HG02938 (cell line): ENCODE measurements around the gene EML2.
"Not testable (repeated sequence)": the region's sequence is repeated elsewhere in the genome, so short reads cannot be mapped to it uniquely, and the experiment has no call there.

Experiments used
- ATAC-seq: cut with Tn5 transposase; IDR thresholded peaks from one replicate; pipeline ENCODE4 v1.9.1; 2021; ENCODE audit warnings: mild to moderate bottlenecking, moderate library complexity; ENCODE audit not compliant: unreplicated experiment

Gene EML2

DNA sequence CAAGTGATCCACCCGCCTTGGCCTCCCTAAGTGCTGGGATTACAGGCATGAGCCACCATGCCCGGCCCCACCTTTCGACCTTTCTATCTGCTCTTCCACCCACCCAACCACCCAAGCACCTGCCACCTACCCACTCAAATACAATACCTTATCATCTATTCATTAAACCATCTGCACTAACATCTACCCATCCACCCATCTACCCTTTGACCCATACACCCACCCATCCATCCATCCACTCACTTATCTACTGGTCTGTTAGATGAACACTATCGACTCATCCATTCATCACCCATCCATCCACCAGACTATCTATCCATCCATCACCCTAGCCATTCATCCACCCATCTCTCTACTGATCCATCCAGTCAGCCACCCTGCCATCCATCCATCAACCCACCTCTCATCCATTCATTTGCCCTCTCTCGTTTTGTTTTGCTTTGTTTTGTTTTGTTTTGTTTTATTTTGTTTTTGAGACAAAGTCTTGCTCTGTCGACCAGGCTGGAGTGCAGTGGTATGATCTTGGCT lies 17.2 kb downstream of the EML2 start:
- no peak for ATAC-seq

DNA sequence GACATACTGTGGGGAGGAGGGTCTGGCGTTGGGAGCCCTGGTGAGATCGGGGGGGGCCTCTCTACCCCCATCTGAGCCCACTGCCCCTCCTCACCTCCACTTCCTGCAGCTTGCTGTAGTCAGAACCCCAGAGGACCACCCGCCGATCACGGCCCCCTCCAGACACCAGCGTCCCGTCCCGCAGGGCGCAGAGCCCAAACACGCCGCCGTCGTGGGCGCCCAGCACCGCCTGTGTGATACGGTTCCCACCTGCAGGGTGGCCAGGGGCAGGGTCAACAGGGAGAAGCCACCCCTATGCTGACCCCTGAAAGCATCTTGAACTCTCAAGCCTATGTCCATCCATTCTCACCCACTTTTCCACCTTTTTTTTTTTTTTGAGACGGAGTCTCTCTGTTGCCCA lies 17.8 kb downstream of the EML2 start:
- ATAC-seq = no peak

DNA sequence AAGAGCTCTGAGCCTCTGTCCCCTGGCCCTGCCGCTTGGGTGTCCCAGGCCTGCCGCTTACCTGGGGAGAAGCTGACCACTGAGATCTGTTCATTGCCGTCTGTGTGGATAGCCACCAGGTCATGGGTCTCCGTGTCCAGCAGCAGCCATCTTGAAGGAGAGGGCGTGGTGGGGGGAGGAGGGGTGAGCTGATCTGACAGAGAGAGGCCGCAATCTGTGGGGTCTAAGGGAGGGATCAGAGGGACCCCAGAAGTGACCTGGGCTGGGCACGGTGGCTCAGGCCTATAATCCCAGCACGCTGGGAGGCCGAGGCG lies 22.5 kb downstream of the EML2 start:
- no peak for ATAC-seq

DNA sequence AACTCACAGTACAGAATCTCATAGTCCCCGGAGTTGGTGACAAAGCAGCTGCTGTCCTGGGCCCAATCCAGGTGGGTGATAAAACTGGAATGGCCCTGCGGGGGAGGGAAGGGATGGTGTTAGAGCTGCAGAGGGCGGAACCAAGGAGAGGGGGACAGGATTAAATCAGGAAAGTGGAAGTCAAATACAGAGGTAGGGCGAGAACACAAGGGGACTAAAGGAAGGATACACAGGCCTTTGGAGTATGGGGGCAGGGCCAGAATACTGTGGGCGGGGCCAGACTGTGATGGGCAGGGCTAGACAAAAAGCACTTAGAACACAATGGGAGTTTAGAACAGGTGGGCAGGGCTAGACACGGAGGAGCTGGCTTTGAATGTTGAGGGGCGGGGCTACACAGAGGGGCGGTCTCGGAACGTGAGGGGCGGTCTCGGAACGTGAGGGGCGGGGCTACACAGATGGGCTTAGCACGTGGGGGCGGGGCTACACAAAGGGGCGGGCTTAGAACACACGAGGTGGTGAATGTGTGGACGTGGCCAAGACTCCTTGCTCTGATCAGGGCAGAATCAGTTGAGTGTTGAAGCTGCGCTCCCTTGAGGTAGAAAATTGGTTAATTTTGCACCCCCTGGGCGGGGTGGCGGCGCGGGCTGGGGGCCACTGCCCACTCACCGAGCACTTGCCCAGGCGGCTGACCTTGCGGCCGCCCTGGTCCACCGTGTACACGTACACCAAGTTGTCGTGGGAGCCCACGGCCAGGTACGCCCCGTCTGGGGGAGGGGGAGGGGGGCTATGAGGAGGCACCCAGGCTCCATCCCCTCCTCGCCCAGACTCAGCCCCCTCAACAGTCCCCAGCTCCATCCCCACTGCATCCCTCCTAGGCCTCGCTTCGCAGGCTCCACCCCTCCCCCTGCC lies 23.1 kb downstream of the EML2 start:
- no peak for ATAC-seq

DNA sequence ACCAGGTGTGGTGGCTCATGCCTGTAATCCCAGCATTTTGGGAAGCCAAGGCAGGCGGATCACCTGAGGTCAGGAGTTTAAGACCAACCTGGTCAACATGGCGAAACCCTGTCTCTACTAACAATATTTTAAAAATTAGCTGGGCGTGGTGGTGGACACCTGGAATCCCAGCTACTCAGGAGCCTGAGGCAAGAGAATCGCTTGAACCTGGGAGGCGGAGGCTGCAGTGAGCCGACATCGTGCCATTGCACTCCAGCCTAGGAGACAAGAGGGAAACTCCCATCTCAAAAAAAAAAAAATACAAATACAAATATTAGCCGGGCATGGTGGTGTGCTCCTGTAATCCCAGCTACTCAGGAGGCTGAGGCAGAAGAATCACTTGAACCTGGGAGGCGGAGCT lies 24.1 kb downstream of the EML2 start:
- ATAC-seq = not testable (repeated sequence)

DNA sequence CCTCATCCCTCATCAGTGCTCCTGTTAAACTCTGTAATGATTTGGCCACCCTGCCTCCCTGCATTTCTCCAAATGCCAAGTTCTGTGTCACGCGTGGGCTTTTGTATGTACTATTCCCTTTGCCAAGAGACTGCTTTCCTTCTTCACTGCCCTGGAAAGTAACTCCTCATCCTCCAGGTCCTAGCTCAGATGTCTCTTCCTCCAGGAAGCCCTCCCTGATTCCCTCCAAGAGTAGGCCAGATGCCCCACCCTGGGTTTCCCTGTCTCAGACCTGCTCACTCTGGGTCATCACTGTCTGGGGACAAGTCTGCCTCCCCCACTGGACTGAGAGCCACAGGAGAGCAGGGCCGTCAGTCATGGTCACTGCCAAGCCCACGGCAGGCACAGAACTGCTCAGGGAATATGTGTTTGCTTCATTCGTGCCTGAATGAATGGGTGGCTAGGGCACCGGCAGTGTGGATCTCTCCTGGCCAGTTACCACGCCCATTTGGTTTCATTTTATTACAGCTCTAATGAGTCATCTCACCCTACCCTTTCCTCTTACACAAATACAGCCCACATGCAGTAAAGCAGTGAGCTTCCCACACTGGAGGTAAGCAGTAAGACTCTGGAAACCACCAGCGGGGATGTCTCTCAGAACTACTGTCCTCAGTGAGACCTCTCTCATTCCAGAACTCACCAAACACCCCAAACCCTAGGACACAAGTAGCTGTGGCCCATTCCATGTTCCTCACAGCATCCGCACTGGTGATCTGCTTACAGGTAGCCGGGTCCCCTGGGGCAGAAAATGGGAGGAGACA lies 25.1 kb downstream of the EML2 start:
- no peak for ATAC-seq

DNA sequence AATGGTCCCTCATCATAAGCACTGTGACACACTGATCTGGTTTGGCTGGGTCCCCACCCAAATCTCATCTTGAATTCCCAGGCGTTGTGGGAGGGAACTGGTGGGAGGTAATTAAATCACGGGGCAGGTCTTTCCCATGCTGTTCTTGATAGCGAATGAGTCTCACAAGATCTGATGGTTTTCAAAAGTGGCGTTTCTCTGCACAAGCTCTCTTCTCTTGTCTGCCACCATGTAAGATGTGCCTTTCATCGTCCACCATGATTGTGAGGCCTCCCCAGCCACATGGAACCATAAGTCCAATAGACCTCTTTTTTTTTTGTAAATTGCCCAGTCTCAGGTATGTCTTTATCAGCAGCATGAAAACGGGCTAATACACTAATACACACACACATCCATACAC lies 30.2 kb downstream of the EML2 start:
- no peak for ATAC-seq

DNA sequence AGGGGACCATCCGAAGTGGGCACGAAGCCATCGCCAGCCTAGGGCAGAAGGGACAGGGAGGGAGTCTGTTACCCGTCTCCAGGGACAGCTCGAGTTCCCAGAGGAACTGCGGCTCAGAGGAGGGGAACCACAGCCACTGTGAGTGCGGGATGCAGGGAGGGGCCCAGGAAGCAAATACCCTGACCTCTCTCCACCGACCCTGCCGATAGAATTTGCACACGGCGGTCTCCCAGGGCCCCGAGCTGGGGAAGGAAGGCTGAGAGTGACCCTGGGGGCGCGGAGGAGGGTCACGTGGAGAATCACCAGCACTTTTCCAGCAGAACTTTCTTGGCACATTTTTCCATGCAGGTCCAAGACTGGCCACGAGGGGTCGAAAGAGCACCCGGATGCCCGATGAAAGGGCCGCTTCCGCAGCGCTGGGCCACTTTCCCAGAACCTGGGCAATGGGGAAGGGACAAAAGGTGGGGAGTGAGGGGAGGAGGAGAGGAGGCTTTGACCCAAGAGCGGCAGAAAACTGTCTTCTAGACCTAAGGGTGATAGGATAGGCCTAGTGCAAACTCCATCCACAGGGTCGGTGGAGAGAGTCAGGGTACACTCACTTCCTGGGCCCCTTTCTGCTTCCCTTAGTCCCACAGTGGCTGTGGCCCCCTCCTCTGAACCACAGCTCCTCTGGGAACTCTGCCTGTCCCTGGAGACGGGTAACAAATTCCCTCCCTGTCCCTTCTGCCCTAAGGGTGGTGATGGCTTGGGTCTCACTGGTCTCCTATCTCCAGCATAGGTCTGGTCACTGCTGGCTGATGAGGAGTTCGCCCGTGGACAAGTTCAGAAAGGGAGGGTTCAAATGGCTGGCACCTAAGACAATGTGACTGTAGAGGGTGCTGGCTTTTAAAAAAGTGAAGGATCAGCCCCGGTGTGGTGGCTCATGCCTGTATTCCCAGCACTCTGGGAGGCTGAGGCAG lies 31.8 kb downstream of the EML2 start:
- ATAC-seq = no peak

DNA sequence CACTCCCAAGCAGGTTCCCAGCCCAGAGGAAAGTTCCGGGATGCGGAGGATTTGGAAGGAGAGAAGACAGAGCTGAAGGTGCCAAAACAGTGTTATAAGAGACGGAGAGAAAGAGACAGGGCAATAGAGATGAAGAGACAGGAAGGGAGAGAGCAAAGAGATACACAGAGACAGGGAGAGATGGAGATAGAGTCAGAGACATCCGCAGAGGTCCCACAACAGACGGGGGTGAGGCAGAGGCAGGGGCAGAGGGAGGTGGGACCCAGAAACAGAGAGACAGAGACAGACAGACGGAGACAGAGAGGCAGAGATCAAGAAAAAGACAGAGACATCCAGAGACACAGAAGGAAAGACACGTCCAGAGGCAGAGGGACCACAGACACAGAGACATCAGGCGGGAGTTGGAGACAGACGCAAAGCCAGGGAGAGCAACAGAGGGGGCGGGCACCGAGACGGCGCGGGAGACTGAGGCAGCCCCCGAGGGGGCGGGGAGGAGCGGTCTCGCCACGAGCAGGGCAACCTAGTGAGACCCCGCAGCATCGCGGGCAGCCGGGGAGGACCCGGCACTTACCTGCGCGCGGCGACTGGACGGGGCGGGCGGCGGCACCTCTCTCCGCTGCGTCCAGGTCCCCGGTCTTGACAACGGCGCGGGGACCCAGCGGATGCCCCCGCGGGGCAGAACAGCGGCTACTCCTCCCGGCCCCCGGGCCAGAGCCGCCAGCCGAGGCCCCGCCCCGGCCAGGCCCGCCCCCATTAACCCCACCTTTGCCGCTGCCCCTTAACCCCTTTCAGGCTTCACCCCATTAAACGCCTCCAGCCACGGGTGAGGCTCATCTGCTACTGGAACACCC lies 37.4 kb downstream of the EML2 start, which contains the start of gene GPR4:
Gene GPR4, minus strand, starts transcription at position 689 of the 851 bp plus-strand sequence. CDS start 10,346 bp downstream, outside the sequence.
- no peak for ATAC-seq

DNA sequence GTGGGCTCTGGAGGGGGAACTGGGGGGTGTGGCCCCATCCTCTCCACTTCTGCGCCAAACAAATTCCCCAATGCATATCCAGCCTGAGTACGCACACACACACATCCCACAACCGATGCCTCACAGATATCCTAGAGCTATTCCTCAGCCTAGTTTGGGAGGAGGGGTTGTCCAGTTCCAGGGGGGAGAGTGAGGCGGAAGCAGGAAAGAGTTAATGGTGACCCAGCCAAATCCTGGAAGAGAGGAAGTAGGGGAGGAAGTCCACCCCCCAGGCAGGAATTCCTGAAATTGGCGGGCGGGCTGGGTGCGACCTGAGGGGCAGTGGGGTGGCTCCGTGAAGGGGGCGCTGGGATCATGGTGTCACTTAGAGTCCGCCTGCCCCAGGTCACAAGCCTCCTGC lies 38.1 kb downstream of the EML2 start:
- ATAC-seq = no peak

DNA sequence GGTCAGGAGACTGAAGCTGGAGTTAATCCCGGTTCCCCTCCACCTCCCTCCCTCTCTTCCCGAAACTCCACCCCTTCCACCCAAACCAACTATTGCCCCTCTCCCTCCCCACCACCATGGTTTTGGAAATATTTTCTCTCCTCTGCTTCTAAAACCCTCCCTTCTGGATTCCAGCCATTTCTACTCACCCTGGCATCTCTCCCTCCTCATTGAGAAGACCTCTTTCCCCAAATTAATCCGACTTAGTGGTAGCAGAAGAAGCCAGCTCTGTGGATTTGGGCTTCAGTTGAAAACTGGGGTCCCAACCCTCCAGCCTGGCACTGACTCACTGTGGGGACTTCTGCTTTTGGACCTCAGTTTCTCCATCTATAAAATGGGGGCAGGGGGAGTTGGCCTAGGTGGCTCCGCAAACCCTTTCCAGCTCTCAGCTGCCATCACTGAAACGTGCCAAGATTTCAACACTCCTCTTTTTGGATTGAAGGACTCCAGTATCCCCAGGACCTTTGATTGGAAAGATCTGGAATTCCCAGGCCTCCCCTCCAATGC lies 38.8 kb downstream of the EML2 start:
- ATAC-seq = no peak

DNA sequence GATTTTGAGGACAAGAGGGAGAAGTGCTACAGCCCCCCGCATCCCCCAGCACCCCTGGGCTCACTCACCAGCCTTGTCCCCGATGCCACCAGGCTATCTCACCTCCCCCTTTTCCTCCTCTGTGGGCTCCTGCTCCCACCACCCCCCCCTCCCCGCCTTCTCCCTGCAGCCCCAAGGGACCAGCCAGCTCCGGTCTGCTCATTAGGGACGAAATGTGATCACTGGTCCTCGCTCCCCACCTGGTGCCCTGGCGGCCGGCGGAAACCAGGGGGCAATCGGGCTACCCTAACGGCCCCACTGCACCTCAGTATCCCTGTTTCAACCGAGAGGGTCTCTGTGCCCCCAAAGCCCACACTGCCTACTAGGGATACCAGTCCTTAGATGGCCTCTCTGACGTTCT lies 39.9 kb downstream of the EML2 start:
- ATAC-seq = no peak

DNA sequence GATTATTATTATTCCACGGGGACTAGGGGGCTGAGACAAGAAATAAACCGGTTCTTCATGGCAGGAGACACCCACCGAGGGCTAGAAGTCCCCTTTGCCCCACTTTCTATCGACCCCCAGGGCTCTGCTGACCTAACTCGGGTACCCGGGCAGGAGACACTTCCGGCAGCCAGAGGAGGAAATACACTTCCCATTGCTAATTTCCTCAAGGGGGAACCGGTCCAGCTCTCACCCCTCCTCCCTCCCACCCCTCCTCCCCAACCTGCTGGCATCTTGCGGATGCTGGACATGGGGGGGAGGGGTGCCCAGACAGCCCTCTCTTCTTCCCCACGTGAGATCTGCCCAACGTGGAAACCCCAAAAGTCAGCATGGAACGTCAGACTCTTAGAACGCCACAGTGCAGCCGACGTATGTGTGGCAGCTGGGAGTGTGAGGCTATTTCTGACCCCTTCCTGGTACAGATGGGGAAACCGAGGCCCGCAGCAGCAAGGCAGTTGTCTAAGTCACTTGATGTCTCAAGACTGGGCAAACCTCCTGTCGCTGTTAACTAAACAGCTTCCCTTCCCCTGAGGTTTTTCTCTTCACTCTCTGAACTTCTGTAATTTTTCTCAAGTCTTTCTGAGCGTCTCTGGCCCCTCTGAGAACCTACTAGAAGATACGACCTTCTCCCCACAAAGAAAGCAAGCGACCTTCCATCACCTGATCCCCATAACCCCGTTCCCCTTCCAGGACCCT lies 40.8 kb downstream of the EML2 start:
- no peak for ATAC-seq

DNA sequence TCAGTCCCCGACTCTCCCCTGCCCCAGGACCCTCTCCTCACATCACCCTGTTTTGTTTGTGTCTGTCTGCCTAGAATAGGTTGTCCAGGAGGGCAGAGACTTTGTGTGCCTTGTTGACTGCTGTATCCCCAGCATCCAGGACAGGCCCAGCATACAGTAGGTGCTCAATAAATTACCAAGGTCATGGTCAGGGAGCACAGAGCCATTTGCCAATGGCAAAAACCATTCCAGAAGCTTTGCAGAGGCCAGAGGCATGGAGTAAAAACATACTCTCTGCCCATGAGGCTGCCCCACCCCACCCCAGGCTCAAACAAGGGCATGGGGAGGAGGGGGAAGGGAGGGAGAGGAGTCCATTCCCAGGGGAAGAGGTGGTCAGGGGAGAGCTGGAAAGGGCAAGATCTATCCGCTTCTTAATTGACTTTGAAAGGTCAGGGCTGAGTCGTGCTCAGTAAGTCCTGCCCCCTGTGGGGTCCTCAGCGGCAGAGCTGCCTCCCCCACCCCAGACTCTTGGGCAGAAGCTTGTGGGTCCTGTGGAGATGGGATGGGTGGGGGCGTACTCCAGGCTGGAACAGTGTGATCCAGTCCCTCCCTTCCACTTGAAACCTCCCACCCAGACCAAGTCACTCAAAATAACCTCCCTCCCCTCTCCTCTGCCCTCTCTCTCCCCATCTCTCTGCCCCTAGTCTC lies 41.6 kb downstream of the EML2 start:
- ATAC-seq = no peak

DNA sequence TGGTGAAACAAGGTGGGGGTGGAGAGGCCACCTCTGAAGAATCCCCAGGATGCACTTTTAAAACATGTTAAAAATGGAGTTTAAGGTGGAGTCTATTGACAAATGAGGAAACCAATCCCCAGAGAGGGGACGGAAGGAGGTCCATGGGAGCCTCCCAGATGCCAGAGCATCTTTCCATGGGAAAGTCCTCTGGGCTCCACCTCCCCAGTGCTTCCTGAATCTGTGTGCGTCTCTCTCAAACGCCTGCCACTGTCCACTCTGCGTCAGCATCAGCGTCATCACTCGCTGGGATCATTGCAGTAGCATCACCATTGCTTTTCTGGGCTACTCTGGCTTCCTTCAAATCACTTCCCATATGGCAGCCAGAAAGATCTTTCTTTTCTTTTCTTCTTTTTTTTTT lies 43.4 kb downstream of the EML2 start:
- ATAC-seq = no peak

DNA sequence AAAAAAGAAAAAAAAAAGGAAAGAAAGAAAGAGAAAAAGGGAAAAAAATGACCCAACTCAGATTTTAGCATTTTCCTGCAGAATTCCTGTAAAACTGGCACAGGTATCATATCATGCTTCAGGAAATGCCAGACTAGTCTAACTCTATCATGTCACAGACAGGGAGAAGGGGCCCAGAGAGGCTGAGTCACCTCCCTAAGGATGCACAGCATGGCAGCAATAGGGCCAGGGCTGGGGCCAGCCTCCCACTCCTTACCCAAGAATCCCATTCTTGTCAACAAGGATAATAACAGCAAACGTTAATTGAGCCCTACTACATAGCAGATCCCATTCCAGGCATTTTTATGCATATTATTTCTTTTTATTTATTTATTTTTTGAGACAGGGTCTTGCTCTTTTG lies 45.7 kb downstream of the EML2 start:
- ATAC-seq = no peak

DNA sequence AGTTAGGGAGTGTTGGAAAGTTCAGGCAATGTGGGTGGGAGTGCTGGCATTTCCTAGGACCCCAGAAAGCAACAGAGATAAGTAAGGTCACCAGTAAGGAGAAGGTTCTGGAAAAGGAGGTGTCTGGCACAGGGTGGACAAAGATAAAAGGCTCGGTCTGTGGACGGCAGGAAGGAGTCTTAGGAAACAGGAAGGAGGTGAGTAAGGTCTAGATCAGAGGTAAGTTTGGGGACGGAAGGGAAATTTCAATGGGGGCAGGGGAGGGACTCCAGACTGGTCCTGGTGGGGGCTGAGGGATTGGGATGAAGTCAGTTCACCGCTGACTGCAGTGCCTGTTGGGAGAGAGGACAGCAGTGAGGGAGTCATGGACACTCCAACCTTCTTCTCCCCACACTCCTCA lies 46.8 kb downstream of the EML2 start:
- no peak for ATAC-seq

DNA sequence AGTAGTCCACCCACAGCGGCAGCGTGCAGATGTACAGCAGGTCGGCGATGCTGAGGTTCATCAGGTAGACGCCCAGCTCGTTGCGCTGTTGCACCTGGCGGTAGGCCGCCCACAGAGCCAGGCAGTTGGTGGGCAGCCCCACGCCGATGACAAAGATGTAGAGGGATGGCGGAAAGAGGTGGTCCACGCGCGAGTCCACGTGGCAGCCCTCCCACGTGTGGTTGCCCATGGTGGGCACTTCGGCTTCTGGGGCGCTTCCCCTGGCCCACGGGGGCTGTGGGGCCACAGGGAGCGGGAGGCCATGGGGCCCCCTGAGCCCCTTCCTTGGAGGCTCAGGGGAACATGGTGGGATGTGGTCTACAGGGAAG lies 47.6 kb downstream of the EML2 start:
- no peak for ATAC-seq
